Lower leg skin (tissue), 4 donors: ENCODE results near the gene NAPSA. TPM values are rescaled to one million over a fixed set of nuclear protein-coding genes. Genes with fewer than 3 reads are reported as not detected.

Experiments
- DNase-seq, 2 donors: peaks; one replicate each; pipeline ENCODE4 v3.0.0-alpha.2; 2019; ENCODE audit warnings: low spot score in 2 of 2
- H3K4me3 ChIP-seq: fragments of 200-600 bp; sonication (generic); 2 replicates; pipeline ENCODE4 v1.5.1; 2017; ENCODE audit warnings: mild to moderate bottlenecking, low read depth; ENCODE audit not compliant: poor library complexity, severe bottlenecking
- CTCF ChIP-seq, 3 donors: fragments of 450-650 bp; IDR thresholded peaks; one replicate each; pipeline ENCODE4 v1.5.1; 2016; ENCODE audit warnings: antibody characterized with exemption in 3 of 3, mild to moderate bottlenecking in 3 of 3, moderate library complexity in 2 of 3
- POLR2A ChIP-seq, 2 donors: fragments of 450-650 bp; IDR thresholded peaks; one replicate each; pipeline ENCODE4 v1.6.1; 2016 to 2017; ENCODE audit warnings: antibody characterized with exemption in 2 of 2, mild to moderate bottlenecking in 1 of 2, moderate library complexity in 1 of 2
- WGBS, 2 donors: methylation state at CpG; one replicate each; pipeline ENCODE4 v1.1.5; 2018; 5-methylcytosine and 5-hydroxymethylcytosine counted together
- intact Hi-C: fragments of 100-400 bp; cut with DNase I; formaldehyde crosslinking; loops from one replicate; pipeline ENCODE4 v1.15.0; 2023; ENCODE audit warnings: low total_unique reads
- total RNA-seq, 4 donors: library from RNA; depleted of rRNA; stranded (reverse); fragments of >200 nt; gene quantifications; one replicate each; pipeline ENCODE4 v1.1.0, GENCODE V29; 2016

NAPSA gene
- total RNA-seq, 4 donors from 2014 or later, result 0.51 to 5.9 (median 2.6) TPM

- no peak overlapping the region for H3K4me3 ChIP-seq
- DNase-seq, result no peak
- intact Hi-C loops, result loop anchor here (5.0 kb wide), 1 partner anchor 419 kb away; no protein-coding TSS in a partner anchor
- WGBS, 2 donors, result 42 to 46% methylated on average over 21 of the region's 21 CpGs
- TF ChIP-seq CTCF (IDR thresholded peaks at IDR 0.05), result no peak
- no peak for TF ChIP-seq POLR2A (IDR thresholded peaks at IDR 0.05)
These were observed 17.8 kb upstream of the NAPSA start for GRCh38 chr19:50383001-50383851.

GRCh38 chr19:50381881-50382729, 16.7 kb upstream of the NAPSA start:
- DNase-seq, result no peak
- 85 to 92% methylated on average over 54 to 57 of the region's 58 CpGs for WGBS, 2 donors
- H3K4me3 ChIP-seq, result no peak overlapping the region
- TF ChIP-seq POLR2A (IDR thresholded peaks at IDR 0.05) (no peak), CTCF (IDR thresholded peaks at IDR 0.05) (no peak)
- intact Hi-C loops, result loop anchor here (5.0 kb wide), 1 partner anchor 420 kb away; no protein-coding TSS in a partner anchor

GRCh38 chr19:50380751-50381151, 15.3 kb upstream of the NAPSA start:
- 81 to 82% methylated on average over 8 of the region's 8 CpGs for WGBS, 2 donors
- intact Hi-C loops, result loop anchor here (5.0 kb wide), 1 partner anchor 422 kb away; no protein-coding TSS in a partner anchor
- H3K4me3 ChIP-seq, result no peak overlapping the region
- TF ChIP-seq CTCF (IDR thresholded peaks at IDR 0.05) (no peak), POLR2A (IDR thresholded peaks at IDR 0.05) (no peak)
- no peak for DNase-seq

- WGBS, 2 donors, result 80 to 81% methylated on average over 11 of the region's 11 CpGs
- intact Hi-C loops, result loop anchor here (5.0 kb wide), 1 partner anchor 422 kb away; no protein-coding TSS in a partner anchor
- no peak for DNase-seq
- no peak overlapping the region for H3K4me3 ChIP-seq
- TF ChIP-seq POLR2A (IDR thresholded peaks at IDR 0.05) (no peak), CTCF (IDR thresholded peaks at IDR 0.05) (no peak)
These were observed 14.7 kb upstream of the NAPSA start for GRCh38 chr19:50380137-50380536.

- TF ChIP-seq CTCF (IDR thresholded peaks at IDR 0.05) (no peak), POLR2A (IDR thresholded peaks at IDR 0.05) (no peak)
- intact Hi-C loops, result loop anchor here (5.0 kb wide), 1 partner anchor 423 kb away; no protein-coding TSS in a partner anchor
- 90 to 93% methylated on average over 11 of the region's 11 CpGs for WGBS, 2 donors
These were observed 14.2 kb upstream of the NAPSA start for GRCh38 chr19:50379602-50380001.

More at GRCh38 chr19:50379602-50380001, 14.2 kb upstream of the NAPSA start:
- no peak overlapping the region for H3K4me3 ChIP-seq
- DNase-seq, result no peak
